Kasumi-1 (cell line): ENCODE results near the gene CNN2.
A peak's percentile ranks its signal among the peaks of the same experiment; 100 is the strongest.

Source experiments
- DNase-seq, 2 experiments: peaks; one replicate each; lab custom pipeline; 2025; lab: John Stamatoyannopoulos, UW

CNN2 gene

DNA sequence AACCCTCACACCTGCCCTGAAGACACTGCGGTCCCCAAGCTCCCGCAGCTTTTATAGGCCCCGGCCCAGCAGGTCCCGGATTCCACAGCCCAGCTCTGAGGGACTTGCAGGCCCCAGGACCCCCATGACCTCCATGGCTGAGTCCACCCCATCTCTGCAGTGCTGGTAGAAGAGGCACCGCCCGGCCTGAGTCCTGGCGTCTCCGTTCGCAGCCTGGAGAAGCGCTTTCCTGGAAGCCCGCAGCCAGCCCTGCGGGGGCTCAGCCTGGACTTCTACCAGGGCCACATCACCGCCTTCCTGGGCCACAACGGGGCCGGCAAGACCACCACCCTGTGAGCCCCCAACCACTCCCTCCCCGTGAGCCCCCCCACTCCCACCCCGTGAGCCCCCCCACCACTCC, 22.7 kb downstream of the CNN2 start:
- DNase-seq = no peak

GRCh38 chr19:1049800-1050199, 23.4 kb downstream of the CNN2 start:
- no peak for DNase-seq

GRCh38 chr19:1050989-1051788, 24.8 kb downstream of the CNN2 start:
- DNase-seq = no peak

- no peak for DNase-seq
Measured at GRCh38 chr19:1051791-1052190, 25.4 kb downstream of the CNN2 start.

DNA sequence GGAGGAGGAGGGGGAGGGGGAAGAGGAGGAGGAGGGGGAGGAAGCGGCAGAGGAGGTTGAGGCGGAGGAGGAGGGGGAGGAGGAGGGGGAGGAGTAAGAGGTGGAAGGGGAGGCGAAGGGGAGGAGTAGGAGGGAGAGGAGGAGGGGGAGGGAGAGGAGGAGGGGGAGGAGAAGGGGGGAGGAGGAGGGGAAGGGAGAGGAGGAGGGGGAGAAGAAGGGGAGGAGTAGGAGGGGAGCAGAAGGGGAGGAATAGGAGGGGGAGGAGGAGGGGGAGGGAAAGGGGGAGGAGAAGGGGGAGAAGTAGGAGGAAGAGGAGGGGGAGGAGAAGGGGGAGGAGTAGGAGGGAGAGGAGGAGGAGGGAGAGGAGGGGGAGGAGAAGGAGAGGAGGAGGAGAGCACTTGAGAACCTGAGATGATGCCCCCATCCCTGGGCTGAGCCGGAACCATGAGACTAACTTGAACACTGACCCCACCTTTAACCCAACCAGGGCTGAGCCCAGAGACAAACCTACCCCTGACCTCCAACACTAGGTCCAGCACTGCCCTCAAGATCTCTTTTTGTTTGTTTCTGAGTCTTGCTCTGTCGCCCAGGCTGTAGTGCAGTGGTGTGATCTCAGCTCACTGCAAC, 26.1 kb downstream of the CNN2 start:
- no peak for DNase-seq

GRCh38 chr19:1053176-1054101, 27.0 kb downstream of the CNN2 start:
- DNase-seq = no peak

- no peak for DNase-seq
Measured at GRCh38 chr19:1054102-1055027, 28.0 kb downstream of the CNN2 start.

DNA sequence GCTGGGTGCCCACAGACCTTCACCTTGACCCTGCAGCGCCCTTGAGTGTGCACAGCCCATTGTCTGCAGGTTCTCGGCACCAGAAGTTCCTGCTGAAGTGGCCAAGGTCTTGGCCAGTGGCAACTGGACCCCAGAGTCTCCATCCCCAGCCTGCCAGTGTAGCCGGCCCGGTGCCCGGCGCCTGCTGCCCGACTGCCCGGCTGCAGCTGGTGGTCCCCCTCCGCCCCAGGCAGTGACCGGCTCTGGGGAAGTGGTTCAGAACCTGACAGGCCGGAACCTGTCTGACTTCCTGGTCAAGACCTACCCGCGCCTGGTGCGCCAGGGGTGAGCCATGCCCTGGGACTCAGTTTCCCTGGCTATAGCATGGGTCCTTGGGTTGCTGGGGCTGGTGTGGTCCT, 28.6 kb downstream of the CNN2 start:
- no peak for DNase-seq

GRCh38 chr19:1055886-1056620, 29.6 kb downstream of the CNN2 start:
- no peak for DNase-seq

GRCh38 chr19:1057176-1057855, 30.9 kb downstream of the CNN2 start:
- DNase-seq = peak; percentile 21 to 32

DNA sequence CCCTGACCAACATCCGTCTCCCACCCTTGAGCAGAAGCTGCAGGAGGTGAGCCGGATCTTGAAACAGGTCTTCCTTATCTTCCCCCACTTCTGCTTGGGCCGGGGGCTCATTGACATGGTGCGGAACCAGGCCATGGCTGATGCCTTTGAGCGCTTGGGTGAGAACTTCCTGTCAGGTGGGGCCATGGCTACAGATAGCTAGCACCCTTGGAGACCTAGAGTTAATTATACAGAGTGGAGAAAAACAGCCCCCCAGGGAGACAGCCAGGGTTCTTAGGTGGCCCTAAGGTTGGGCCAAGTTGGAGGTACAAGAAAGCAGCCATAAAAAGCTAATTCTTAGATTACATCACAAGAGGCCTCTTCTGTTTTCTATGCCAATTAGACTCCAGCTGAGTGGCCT, 31.7 kb downstream of the CNN2 start:
- DNase-seq = no peak

DNA sequence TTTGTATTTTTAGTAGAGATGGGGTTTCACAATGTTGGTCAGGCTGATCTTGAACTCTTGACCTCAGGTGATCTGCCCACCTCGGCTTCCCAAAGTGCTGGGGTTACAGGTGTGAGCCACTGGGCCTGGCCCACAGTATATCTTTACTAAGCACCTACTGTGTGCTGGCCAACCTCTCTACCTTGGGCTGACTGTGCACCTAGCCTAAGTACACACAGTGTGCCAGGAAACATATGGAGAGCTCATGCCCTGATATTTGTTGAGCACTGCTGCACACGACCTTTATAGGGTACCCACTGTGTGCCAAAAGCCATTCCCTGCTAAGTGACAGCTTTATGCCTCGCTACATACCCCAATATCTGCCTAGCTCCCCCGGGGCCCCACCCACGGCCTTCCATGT, 34.3 kb downstream of the CNN2 start:
- DNase-seq = no peak

DNA sequence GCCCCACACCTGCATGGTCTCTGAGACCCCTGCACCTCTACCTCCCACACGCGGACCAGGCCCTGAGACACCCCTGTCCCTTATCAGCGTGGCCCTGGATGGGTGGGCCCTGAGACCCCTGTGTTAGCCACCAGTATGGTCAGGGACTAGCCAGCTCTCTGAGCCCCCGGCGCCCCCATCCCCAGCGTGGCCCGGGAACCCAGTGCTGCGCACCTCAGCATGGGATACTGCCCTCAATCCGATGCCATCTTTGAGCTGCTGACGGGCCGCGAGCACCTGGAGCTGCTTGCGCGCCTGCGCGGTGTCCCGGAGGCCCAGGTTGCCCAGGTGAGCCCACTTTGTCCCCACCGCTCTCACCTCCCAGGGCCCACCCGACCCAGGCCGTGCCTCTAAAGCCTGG, 35.6 kb downstream of the CNN2 start:
- DNase-seq = no peak

DNA sequence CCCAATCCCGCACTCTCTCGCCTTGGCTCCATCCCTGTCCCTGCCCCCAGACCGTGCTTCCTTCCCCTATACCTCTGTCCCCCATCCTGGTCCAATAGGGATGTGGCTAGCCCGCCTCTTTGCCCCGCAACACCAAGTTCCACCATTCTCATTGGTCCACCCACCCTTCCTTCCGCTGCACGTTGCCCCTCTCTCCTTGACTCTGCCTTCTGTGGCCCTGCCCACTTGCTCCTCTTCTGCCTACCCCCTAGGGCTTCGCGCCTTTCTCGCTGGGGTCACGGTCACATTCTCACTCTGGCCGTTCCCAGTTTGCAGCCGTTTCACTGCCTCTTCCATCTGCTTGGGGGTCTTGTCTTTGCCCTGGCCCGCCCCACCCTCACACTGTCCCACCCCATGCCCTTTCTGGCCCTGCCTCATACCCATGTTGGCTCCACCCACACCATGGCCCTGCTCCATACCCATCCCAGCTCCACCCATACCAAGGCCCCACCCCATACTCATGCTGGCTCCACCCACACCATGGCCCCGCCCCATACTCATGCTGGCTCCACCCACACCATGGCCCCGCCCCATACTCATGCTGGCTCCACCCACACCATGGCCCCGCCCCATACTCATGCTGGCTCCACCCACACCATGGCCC, 36.1 kb downstream of the CNN2 start:
- DNase-seq = no peak

GRCh38 chr19:1063030-1063908, 36.9 kb downstream of the CNN2 start:
- no peak for DNase-seq

DNA sequence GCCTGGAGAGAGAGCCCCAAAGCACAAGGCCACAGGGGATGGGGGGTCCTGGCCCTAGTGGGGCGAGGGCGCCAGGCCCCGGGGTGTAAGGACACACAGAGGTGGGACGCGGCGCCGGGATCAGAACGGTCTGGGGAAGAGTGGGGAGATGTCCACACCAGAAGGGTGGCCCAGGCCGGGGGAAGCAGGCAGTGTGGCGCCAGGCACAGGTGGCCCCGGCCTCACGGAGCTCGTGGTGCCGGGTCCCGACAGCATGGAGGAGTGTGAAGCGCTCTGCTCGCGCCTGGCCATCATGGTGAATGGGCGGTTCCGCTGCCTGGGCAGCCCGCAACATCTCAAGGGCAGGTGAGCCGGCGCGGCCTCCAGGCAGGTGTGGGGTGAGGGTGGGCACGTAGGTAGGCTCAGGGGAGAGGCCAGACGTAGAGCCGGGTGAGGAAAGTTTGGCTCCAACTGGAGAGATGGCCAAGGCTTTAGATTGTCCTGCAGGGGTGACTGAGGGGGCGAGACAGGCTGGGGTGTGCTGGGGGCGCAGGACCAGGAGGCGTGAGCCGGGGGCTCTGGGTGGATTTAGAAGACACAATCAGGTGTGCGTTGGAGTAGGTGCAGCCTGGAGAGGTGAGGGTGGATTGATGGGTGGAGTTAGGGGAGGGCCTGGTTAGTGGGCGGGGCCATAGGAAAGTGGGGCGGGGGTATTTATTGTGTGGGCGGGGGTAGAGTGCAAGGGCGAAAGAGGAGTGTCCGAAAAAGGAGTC, 37.7 kb downstream of the CNN2 start:
- peak in 1 of 2 experiments; percentile 27 for DNase-seq

GRCh38 chr19:1064661-1065605, 38.5 kb downstream of the CNN2 start:
- DNase-seq = peak; percentile 52 to 53
